ENCODE data around the gene OPN3. TPM values are rescaled to one million over a fixed set of nuclear protein-coding genes. Genes with fewer than 3 reads are reported as not detected.

Gene OPN3
- total and polyA plus RNA-seq, 4 donors: 8.4 to 14.3 (median 11.7) TPM

GRCh38 chr1:241638909-241639622, 1.1 kb downstream of the OPN3 start:
- Histone ChIP-seq H3K36me3 (ENCODE audit: control insufficient read depth, insufficient read depth, low read length) (no peaks in the 10 kb centered on the region), H3K4me3 (ENCODE audit: low read depth, low read length) (peak overlapping the region; percentile 93), H3K27me3 (ENCODE audit: control insufficient read depth, insufficient read depth, low read length) (no peaks in the 10 kb centered on the region), H3K9me3 (ENCODE audit: control insufficient read depth, insufficient read depth, low read length) (no peaks in the 10 kb centered on the region), H3K4me1 (ENCODE audit: control insufficient read depth, insufficient read depth, low read length) (peaks cover 6% of the 10 kb centered on the region), H3K27ac (ENCODE audit: low read depth, low read length) (no peak overlapping the region)
- WGBS (ENCODE audit: insufficient coverage): 2% methylated on average over 7 of the region's 11 CpGs
- peak in 4 of 6 donors; percentile 6 to 53 (median 30) for DNase-seq (ENCODE audit: low read depth in 4 of 6, low spot score in 6 of 6)

DNA sequence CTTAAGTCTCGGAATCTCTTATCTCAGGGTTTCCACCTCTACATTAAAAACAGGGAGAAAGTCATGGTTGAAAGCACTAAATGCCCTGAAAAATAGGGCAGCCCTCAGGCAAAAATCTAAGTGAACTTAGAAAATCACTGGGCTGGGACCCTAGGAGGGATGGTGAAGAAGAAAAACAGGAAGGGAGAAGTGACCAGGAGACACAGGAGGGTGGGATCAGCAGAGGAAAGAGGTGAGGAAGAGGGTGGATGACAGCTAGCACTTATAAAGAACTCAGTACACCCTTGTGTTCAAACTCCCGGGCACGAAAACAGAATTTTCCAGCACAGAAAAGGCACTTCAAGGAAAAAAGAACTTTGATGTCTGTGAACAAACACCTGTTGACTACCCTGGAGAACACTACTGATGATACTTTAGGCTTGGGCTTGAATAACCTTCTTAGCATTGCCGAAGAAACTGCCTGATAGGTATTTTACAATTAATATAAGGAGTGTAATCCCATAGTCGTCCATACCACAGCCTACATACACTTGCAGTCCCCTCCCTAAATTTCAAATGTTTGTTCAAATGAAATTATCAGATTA, 2.0 kb downstream of the OPN3 start:
- WGBS (ENCODE audit: insufficient coverage): no CpG with 5 or more reads among the region's 5 CpGs
- H3K9me3 ChIP-seq (ENCODE audit: control insufficient read depth, insufficient read depth, low read length): no peaks in the 10 kb centered on the region

DNA sequence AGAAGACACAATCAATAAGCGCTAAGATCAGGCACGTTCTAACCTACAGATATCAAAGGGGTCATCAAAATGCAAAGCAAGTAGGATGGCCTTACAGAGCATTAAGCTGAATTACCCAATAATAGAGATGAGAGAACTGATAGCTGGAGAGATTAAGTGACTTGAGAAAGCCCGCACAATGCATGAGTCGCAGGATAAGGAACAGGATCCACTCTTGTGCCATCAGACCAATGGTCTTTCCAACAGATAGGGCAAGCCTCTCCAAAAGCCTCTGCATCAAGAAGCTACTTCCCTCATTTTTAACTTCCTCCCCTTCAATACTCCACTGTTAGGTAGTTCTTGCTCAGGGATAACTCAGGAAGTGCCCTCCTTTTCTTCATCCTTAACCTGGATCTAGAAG, 2.6 kb downstream of the OPN3 start:
- WGBS (ENCODE audit: insufficient coverage): 83% methylated on average over 1 of the region's 4 CpGs
- Histone ChIP-seq H3K27ac (ENCODE audit: low read depth, low read length) (no peak overlapping the region), H3K36me3 (ENCODE audit: control insufficient read depth, insufficient read depth, low read length) (no peaks in the 10 kb centered on the region), H3K4me3 (ENCODE audit: low read depth, low read length) (no peak overlapping the region), H3K9me3 (ENCODE audit: control insufficient read depth, insufficient read depth, low read length) (no peaks in the 10 kb centered on the region), H3K4me1 (ENCODE audit: control insufficient read depth, insufficient read depth, low read length) (peaks cover 6% of the 10 kb centered on the region), H3K27me3 (ENCODE audit: control insufficient read depth, insufficient read depth, low read length) (no peaks in the 10 kb centered on the region)
- DNase-seq (ENCODE audit: low read depth in 4 of 6, low spot score in 6 of 6): no peak

More for the DNA sequence above, 2.0 kb downstream of the OPN3 start:
- H3K36me3 ChIP-seq (ENCODE audit: control insufficient read depth, insufficient read depth, low read length): no peaks in the 10 kb centered on the region
- H3K4me1 ChIP-seq (ENCODE audit: control insufficient read depth, insufficient read depth, low read length): peaks cover 6% of the 10 kb centered on the region
- H3K4me3 ChIP-seq (ENCODE audit: low read depth, low read length): no peak overlapping the region
- no peak overlapping the region for H3K27ac ChIP-seq (ENCODE audit: low read depth, low read length)
- no peak for DNase-seq (ENCODE audit: low read depth in 4 of 6, low spot score in 6 of 6)
- H3K27me3 ChIP-seq (ENCODE audit: control insufficient read depth, insufficient read depth, low read length): no peaks in the 10 kb centered on the region

GRCh38 chr1:241637046-241637590, 3.1 kb downstream of the OPN3 start:
- no peak overlapping the region for H3K4me3 ChIP-seq (ENCODE audit: low read depth, low read length)
- no peaks in the 10 kb centered on the region for H3K27me3 ChIP-seq (ENCODE audit: control insufficient read depth, insufficient read depth, low read length)
- H3K4me1 ChIP-seq (ENCODE audit: control insufficient read depth, insufficient read depth, low read length): peaks cover 6% of the 10 kb centered on the region
- no peaks in the 10 kb centered on the region for H3K36me3 ChIP-seq (ENCODE audit: control insufficient read depth, insufficient read depth, low read length)
- no peak for DNase-seq (ENCODE audit: low read depth in 4 of 6, low spot score in 6 of 6)
- no peaks in the 10 kb centered on the region for H3K9me3 ChIP-seq (ENCODE audit: control insufficient read depth, insufficient read depth, low read length)
- H3K27ac ChIP-seq (ENCODE audit: low read depth, low read length): no peak overlapping the region

- Histone ChIP-seq H3K36me3 (ENCODE audit: control insufficient read depth, insufficient read depth, low read length) (no peaks in the 10 kb centered on the region), H3K4me3 (ENCODE audit: low read depth, low read length) (no peak overlapping the region), H3K4me1 (ENCODE audit: control insufficient read depth, insufficient read depth, low read length) (peaks cover 6% of the 10 kb centered on the region), H3K9me3 (ENCODE audit: control insufficient read depth, insufficient read depth, low read length) (no peaks in the 10 kb centered on the region), H3K27ac (ENCODE audit: low read depth, low read length) (no peak overlapping the region), H3K27me3 (ENCODE audit: control insufficient read depth, insufficient read depth, low read length) (no peaks in the 10 kb centered on the region)
- DNase-seq (ENCODE audit: low read depth in 4 of 6, low spot score in 6 of 6): no peak
- WGBS (ENCODE audit: insufficient coverage): no CpG with 5 or more reads among the region's 1 CpG
Measured at GRCh38 chr1:241636291-241636690, 3.9 kb downstream of the OPN3 start.

- H3K9me3 ChIP-seq (ENCODE audit: control insufficient read depth, insufficient read depth, low read length): no peaks in the 10 kb centered on the region
- H3K27ac ChIP-seq (ENCODE audit: low read depth, low read length): no peak overlapping the region
- no peaks in the 10 kb centered on the region for H3K36me3 ChIP-seq (ENCODE audit: control insufficient read depth, insufficient read depth, low read length)
- H3K27me3 ChIP-seq (ENCODE audit: control insufficient read depth, insufficient read depth, low read length): no peaks in the 10 kb centered on the region
- H3K4me1 ChIP-seq (ENCODE audit: control insufficient read depth, insufficient read depth, low read length): peaks cover 2% of the 10 kb centered on the region
- no peak for DNase-seq (ENCODE audit: low read depth in 4 of 6, low spot score in 6 of 6)
- 100% methylated on average over 1 of the region's 4 CpGs for WGBS (ENCODE audit: insufficient coverage)
- H3K4me3 ChIP-seq (ENCODE audit: low read depth, low read length): no peak overlapping the region
Measured at GRCh38 chr1:241635556-241636152, 4.5 kb downstream of the OPN3 start.

DNA sequence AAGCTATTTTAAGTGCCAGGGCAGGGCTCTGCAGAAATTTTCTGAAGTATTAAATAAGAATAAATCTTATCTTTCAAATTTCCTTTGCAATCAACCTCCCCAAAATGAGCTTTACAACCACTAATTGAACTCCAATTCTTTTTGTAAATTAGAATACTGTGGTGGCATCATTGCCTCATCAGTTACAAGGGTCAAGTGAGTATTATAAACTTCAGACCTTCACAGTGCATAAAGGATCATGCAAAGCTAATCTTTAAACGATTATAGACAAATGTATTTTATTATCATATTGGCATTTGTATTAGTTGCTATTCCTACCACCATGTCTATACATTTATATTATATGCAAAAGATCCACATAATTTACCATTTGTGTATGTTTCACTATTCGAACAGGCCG, 7.2 kb downstream of the OPN3 start:
- H3K27ac ChIP-seq (ENCODE audit: low read depth, low read length): no peak overlapping the region
- H3K36me3 ChIP-seq (ENCODE audit: control insufficient read depth, insufficient read depth, low read length): no peaks in the 10 kb centered on the region
- WGBS (ENCODE audit: insufficient coverage): no CpG with 5 or more reads among the region's 3 CpGs
- H3K4me1 ChIP-seq (ENCODE audit: control insufficient read depth, insufficient read depth, low read length): no peaks in the 10 kb centered on the region
- H3K4me3 ChIP-seq (ENCODE audit: low read depth, low read length): no peak overlapping the region
- no peaks in the 10 kb centered on the region for H3K27me3 ChIP-seq (ENCODE audit: control insufficient read depth, insufficient read depth, low read length)
- H3K9me3 ChIP-seq (ENCODE audit: control insufficient read depth, insufficient read depth, low read length): no peaks in the 10 kb centered on the region
- DNase-seq (ENCODE audit: low read depth in 4 of 6, low spot score in 6 of 6): no peak

DNA sequence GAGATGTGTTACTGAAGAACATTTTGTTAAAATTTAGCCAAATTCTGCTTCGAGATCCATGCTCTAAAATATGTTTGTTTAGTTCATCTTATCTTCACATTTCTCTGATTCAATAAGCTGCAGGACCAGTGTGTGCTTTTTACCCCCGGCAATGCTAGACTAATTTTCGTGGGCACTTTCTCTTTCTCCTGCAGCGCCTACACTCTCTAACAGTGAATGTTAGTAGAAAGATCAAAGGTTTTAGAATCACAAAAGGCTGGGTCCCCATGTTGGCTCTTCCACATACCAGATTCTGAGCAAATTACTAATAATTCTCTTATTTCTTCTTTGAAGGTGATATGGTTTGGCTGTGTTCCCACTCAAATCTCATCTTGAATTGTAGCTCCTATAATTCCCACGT, 8.5 kb downstream of the OPN3 start:
- H3K27ac ChIP-seq (ENCODE audit: low read depth, low read length): no peak overlapping the region
- H3K36me3 ChIP-seq (ENCODE audit: control insufficient read depth, insufficient read depth, low read length): no peaks in the 10 kb centered on the region
- DNase-seq (ENCODE audit: low read depth in 4 of 6, low spot score in 6 of 6): no peak
- no peak overlapping the region for H3K4me3 ChIP-seq (ENCODE audit: low read depth, low read length)
- no peaks in the 10 kb centered on the region for H3K9me3 ChIP-seq (ENCODE audit: control insufficient read depth, insufficient read depth, low read length)
- no CpG with 5 or more reads among the region's 5 CpGs for WGBS (ENCODE audit: insufficient coverage)
- no peaks in the 10 kb centered on the region for H3K27me3 ChIP-seq (ENCODE audit: control insufficient read depth, insufficient read depth, low read length)
- no peaks in the 10 kb centered on the region for H3K4me1 ChIP-seq (ENCODE audit: control insufficient read depth, insufficient read depth, low read length)

GRCh38 chr1:241630899-241631298, 9.3 kb downstream of the OPN3 start:
- WGBS (ENCODE audit: insufficient coverage): no CpG with 5 or more reads among the region's 2 CpGs
- Histone ChIP-seq H3K4me1 (ENCODE audit: control insufficient read depth, insufficient read depth, low read length) (no peaks in the 10 kb centered on the region), H3K27ac (ENCODE audit: low read depth, low read length) (no peak overlapping the region), H3K36me3 (ENCODE audit: control insufficient read depth, insufficient read depth, low read length) (no peaks in the 10 kb centered on the region), H3K4me3 (ENCODE audit: low read depth, low read length) (no peak overlapping the region), H3K9me3 (ENCODE audit: control insufficient read depth, insufficient read depth, low read length) (no peaks in the 10 kb centered on the region), H3K27me3 (ENCODE audit: control insufficient read depth, insufficient read depth, low read length) (no peaks in the 10 kb centered on the region)
- no peak for DNase-seq (ENCODE audit: low read depth in 4 of 6, low spot score in 6 of 6)

- no peak overlapping the region for H3K27ac ChIP-seq (ENCODE audit: low read depth, low read length)
- no peaks in the 10 kb centered on the region for H3K4me1 ChIP-seq (ENCODE audit: control insufficient read depth, insufficient read depth, low read length)
- H3K27me3 ChIP-seq (ENCODE audit: control insufficient read depth, insufficient read depth, low read length): no peaks in the 10 kb centered on the region
- H3K4me3 ChIP-seq (ENCODE audit: low read depth, low read length): no peak overlapping the region
- WGBS (ENCODE audit: insufficient coverage): no CpG with 5 or more reads among the region's 1 CpG
- H3K36me3 ChIP-seq (ENCODE audit: control insufficient read depth, insufficient read depth, low read length): no peaks in the 10 kb centered on the region
- no peaks in the 10 kb centered on the region for H3K9me3 ChIP-seq (ENCODE audit: control insufficient read depth, insufficient read depth, low read length)
- DNase-seq (ENCODE audit: low read depth in 4 of 6, low spot score in 6 of 6): no peak
Measured at GRCh38 chr1:241630476-241630875, 9.7 kb downstream of the OPN3 start.

Data from spinal cord (tissue), 10 donors.